Measurements from ENCODE around the gene OSBPL9. TPM values are rescaled to one million over a fixed set of nuclear protein-coding genes. Genes with fewer than 3 reads are reported as not detected.
A peak's percentile ranks its signal among the peaks of the same experiment; 100 is the strongest.

Gene OSBPL9
- total and polyA plus RNA-seq, 9 of the 15 experiments (the other 6 are each of a cell fraction or from before 2014, with no cell fraction given) = 43.9 to 217 (median 170) TPM

GRCh38 chr1:51752073-51752948 is 135.4 kb downstream of the OSBPL9 start (continued):
- TF ChIP-seq REST (IDR thresholded peaks at IDR 0.05; ENCODE audit: borderline replicate concordance) (no peak), REST (CRISPR knock-in tag; IDR thresholded peaks at IDR 0.05; ENCODE audit: low read depth) (no peak), YBX1 (IDR thresholded peaks at IDR 0.05) (no peak), ZNF449 (CRISPR knock-in tag; IDR thresholded peaks at IDR 0.05) (no peak), NFE2L1 (tag; IDR thresholded peaks at IDR 0.05; ENCODE audit: borderline replicate concordance, low read depth) (no peak), ZNF592 (IDR thresholded peaks at IDR 0.05) (peak; percentile 85), ZBTB12 (CRISPR knock-in tag; IDR thresholded peaks at IDR 0.05) (no peak), JUN (IDR thresholded peaks at IDR 0.05; ENCODE audit: borderline replicate concordance, low read depth, low read length) (no peak), JUN (CRISPR knock-in tag; IDR thresholded peaks at IDR 0.05; ENCODE audit: borderline replicate concordance) (no peak), KAT2B (IDR thresholded peaks at IDR 0.05; ENCODE audit: low read depth, low read length) (no peak), ZNF165 (CRISPR knock-in tag; IDR thresholded peaks at IDR 0.05; ENCODE audit: borderline replicate concordance) (no peak), TFAM (CRISPR knock-in tag; conservative IDR thresholded peaks at IDR 0.05) (no peak)
